G401 (cell line): ENCODE data around the gene IL20RA. TPM values are rescaled to one million over a fixed set of nuclear protein-coding genes. Genes with fewer than 3 reads are reported as not detected.

Experiments used
- DNase-seq: peaks from one replicate; pipeline ENCODE4 v3.0.0-alpha.2; 2015; ENCODE audit warnings: low spot score
- in situ Hi-C: cut with HindIII; loops from 2 replicates; pipeline ENCODE4 v1.10.0; 2016; ENCODE audit warnings: low sequenced_read_pairs, mixed read lengths
- total RNA-seq: library from RNA; depleted of rRNA; stranded (reverse); fragments of >200 nt; shearing (Covaris generic); gene quantifications from 2 replicates; pipeline ENCODE4 v1.2.3, GENCODE V29; 2014

The IL20RA gene
- total RNA-seq, 1 experiment from 2014 or later: not detected

GRCh38 chr6:137046871-137047412 lies 2.2 kb upstream of the IL20RA start:
- no peak for DNase-seq
- in situ Hi-C loops: no loop called here

DNA sequence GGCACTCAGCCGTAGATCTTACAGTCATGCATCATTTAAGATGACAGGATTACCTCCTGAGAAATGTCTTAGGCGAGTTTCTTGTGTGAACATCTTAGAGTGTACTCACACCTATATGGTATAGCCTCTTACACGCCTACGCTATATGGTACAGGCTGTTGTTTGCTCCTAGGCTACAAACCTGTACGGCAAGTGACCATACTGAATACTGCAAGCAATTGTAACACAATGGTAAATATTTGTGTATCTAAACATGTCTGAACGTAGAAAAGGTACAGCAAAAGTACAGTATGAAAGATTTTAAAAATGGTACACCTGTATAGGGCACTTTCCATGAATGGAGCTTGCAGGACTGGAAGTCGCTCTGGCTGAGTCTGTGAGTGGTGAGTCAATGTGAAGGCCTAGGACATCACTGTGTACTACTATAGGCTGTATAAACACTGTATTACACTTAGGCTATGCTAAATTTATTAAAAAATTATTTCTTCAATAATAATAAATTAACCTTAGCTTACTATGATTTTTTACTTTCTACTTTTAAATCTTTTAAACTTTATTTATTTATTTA lies 541 bp upstream of the IL20RA start:
- DNase-seq: no peak
- in situ Hi-C loops: no loop called here

DNA sequence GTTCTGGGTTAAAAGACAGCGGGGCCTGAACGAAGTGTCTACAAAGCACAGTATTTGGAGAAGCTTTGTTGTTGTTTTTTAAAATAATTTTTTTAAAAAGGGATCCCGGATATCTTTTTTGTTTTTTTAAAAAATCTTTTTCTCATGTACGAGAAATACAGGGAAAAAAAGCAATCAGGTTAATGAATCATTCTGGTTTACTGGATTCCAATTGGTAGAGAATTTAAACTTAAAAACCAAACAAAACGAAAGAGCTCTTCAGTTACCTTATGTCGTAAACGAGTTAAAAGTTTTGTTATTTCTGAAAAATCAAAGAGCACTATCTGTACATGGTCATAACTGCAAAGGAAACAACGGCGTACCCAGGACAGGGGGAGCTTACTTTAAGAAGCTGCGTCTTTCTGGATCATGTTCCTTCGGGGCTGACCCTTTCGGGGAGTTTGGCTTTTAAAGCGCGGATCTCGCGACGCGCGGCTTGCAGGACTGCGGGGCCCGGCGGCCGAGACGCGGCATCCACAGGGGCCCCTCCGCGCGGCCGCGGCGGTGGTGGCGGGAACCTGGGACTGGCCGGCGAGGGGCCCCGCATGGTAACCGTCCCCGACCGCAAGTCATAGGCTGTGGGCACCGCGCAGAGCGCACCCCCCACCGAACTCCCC lies 927 bp downstream of the IL20RA start:
- DNase-seq: no peak
- in situ Hi-C loops: no loop called here

DNA sequence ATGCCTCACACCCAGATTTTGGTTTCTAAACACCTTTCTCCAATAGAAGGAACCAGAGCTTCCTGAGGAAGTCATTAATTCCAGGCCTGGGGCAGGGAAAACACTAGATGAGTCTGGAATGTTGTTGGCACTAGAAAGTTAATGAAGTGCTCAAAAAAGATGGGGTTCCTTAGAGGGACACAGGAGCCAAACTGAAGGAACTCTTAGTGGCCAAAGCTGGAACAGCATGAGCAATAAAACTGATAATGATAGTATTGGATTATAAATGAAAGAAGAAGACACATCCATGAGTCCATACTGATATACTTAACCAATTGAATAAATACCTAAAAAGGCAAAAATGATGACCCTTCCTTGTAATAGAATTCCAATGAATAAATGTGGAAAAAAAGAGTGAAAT lies 4.4 kb downstream of the IL20RA start:
- in situ Hi-C loops: no loop called here
- DNase-seq: no peak

GRCh38 chr6:137039010-137039409 lies 5.8 kb downstream of the IL20RA start:
- DNase-seq: no peak
- in situ Hi-C loops: no loop called here

- no peak for DNase-seq
- in situ Hi-C loops: no loop called here
Observed at GRCh38 chr6:137036566-137037300, 8.0 kb downstream of the IL20RA start.

GRCh38 chr6:137033828-137034227 lies 10.9 kb downstream of the IL20RA start:
- in situ Hi-C loops: no loop called here
- DNase-seq: no peak

DNA sequence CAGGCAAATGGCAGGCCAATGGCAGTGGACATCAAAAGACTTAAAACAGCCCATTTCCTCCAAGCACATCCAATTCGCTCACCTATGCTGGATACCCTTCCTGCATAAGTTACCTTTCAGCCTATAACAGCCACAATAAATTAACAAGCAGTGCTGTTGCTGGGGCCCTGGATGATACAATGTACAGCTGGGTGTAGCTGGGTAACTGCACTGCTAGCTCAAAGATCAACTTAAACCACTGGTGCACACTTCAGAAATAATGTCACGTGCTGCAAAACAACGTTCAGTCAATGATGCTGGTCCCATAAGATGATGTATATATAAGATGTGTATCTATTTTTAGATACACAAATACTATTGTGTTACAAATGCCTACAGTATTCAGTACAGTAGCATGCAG lies 13.6 kb downstream of the IL20RA start:
- in situ Hi-C loops: no loop called here
- no peak for DNase-seq

- no peak for DNase-seq
- in situ Hi-C loops: no loop called here
Observed at GRCh38 chr6:137028912-137029311, 15.9 kb downstream of the IL20RA start.

DNA sequence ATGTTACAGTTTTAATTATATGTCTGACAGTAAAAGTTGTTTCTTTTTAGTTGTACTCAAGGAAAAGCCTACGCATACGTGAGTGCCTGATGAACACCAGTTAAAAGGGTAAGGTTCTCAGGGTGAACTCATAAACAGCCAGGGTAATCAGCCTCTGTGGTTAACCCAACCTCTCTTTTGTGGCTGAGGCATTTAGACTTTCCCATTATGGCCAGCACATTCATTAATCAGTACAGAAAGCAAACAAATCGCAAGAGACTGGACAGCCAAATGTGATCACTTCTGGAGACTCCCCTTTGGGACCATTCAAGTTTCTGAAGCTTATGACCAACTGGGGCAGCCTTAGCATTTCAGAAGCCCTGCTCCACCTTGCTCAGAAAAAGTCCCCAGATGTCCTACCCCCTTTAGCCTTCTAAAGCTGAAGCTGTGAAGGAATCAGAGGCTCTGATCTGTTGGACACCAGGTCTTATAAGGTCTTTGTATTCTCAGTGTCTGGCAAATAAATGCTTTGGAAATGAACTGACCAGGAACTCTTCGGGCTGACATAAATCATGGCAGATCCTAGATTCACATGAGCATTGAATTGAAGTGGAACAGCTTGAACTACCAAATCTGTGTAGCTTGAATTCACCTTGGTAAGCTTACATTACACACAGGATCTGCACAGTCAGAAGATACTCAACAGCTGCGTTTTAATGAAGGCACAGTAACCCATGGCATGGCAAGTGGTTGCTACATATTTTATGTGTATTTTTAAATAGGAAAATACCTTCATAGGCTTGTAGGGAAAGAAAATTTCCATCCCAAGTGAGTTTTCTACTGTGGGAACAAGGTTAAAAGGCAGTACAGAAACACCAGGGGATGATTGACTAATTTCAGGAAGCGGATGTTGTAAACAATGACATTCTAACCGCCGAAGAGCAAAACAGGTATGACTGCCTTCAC lies 18.7 kb downstream of the IL20RA start:
- no peak for DNase-seq
- in situ Hi-C loops: no loop called here

- DNase-seq: no peak
- in situ Hi-C loops: no loop called here
Observed at GRCh38 chr6:137024237-137024990, 20.4 kb downstream of the IL20RA start.

DNA sequence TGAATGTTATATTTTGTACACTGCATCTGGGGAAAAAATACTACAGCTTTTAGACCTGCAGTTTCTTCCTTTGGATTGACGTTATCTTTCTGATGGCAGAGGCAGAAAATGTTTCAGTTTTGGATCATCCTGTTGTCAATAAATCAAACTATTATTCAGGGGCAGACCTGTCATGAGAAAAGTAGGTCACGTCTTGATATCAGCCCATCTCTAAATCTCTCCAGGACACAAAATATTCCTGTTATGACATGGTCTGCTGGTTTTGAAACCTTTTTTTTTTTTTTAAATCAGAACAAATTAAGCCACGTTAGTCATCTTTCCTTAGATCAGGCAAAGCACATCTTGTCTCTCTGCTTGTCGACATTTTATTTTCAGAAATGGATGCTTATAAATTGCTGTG lies 24.0 kb downstream of the IL20RA start:
- in situ Hi-C loops: no loop called here
- DNase-seq: no peak

DNA sequence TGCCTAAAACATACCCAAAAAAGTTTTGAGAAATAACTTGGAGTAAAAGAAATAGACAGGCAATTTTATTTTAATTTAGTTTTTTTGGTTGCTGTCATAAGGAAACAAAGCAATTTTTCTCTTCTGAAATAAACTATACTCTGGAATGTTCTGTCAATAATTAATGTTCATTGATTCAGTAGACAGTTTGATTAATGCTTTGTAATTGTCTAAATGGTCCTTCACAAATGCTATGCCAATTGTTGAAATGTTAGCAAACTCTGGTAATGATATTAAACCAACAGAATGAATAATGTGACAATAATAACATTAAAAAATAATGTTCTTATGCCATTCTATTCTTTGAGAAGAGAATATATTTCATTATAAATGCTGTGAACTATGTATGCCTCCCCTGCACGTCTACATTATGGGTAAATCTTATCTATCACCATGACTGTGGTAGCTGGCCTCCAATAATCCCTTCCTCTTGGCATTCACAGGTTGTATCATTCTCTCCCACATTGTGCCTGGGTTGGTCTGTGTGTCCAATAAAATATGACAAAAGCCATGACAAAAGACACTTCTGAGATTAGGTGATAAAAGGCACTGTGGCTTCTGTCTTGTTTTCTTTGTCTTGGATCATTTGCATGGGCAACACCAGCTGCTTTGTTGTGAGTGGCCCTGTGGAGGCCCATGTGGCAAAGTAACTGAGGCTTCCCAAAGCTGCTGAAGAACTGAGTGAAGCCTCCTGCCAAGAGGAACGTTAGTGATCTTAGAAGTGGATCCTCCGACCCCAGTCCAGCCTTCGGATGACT lies 25.1 kb downstream of the IL20RA start:
- in situ Hi-C loops: no loop called here
- no peak for DNase-seq

DNA sequence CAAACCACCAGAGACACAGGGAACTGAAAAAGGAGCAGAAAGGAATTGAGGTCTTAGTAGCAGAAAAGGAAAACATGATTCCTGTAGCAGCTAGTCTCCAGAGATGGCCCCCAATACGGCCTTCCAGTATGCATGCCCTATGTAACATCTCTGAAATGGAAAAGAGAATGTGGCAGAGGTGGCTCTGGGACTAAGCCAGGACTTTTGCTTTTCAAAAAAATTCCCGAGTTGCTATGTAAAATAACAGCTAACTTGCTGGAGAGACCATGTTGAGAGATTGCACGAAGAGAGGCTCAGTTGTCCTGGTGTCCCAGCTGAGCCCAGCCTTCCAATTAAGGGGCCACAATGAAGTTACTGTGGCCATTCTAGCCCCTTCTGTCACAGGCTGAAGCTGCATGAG lies 27.7 kb downstream of the IL20RA start:
- in situ Hi-C loops: no loop called here
- no peak for DNase-seq

GRCh38 chr6:137016356-137016755 lies 28.4 kb downstream of the IL20RA start:
- no peak for DNase-seq
- in situ Hi-C loops: no loop called here

GRCh38 chr6:137015943-137016342 lies 28.8 kb downstream of the IL20RA start:
- DNase-seq: no peak
- in situ Hi-C loops: no loop called here

DNA sequence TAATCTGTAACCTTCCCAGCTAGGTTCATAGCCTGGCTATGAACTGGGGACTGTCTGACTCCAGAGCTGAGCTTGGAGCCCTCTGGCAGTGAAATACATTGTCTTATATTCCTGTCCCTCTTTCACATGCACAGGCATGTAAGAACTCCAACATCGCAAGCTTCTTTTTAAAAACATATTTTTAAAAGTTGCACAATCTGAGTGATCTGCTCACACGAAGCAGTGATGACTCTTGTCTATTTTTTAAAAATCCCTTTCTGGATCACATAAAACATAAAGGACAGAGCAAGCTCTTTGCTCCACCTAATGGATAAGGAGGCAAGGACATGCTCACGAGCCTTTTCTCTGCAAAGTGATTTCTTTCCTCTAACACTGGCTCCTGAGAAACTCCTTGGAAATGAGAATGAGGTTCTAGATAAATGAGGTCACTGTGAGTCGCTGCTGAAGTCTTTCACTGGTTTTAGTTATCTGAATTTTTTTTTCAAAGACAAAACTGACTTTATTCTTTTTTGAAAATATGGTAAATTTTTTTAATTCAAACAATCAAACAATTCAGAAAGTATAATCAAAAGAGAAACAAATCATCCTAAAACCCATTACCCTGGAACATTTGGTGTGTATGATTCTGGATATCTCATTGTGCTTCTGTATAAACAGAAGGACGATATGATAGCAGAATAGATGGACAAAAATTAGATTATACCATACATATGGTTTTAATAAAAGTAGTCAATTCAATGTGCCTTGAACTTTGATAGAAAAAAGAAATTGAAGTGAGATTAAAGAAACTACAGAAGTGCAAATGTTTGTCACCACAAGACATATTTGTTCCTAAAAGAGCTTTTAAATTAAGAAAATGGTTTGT lies 30.8 kb downstream of the IL20RA start:
- in situ Hi-C loops: no loop called here

More for the DNA sequence above, 30.8 kb downstream of the IL20RA start:
- peak; percentile 28 for DNase-seq
